Activated naive CD4-positive, alpha-beta T cell treated with anti-CD3 and anti-CD28 coated beads for 36 hours (primary cell): ENCODE data around the gene BCLAF1. TPM values are rescaled to one million over a fixed set of nuclear protein-coding genes. Genes with fewer than 3 reads are reported as not detected.

Experiments used
- CTCF ChIA-PET: fragments of 350-600 bp; sonication (Branson Sonifier 250); formaldehyde crosslinking; loops from one replicate; lab custom pipeline; 2021; ENCODE audit warnings: antibody characterized with exemption; lab: Charles Lee
- DNase-seq: peaks from one replicate; pipeline ENCODE4 v3.0.0-alpha.2; 2020
- H3K27ac Mint-ChIP-seq: one replicate; pipeline ENCODE4 v1.8.0; 2021; ENCODE audit warnings: mild to moderate bottlenecking, mixed read lengths
- H3K27me3 Mint-ChIP-seq: one replicate; pipeline ENCODE4 v1.8.0; 2021; ENCODE audit warnings: low read depth, mixed read lengths
- H3K36me3 Mint-ChIP-seq: one replicate; pipeline ENCODE4 v1.8.0; 2021; ENCODE audit warnings: low read depth, mixed read lengths
- H3K4me1 Mint-ChIP-seq: one replicate; pipeline ENCODE4 v1.8.0; 2021; ENCODE audit warnings: low read depth, mixed read lengths
- H3K4me3 Mint-ChIP-seq: one replicate; pipeline ENCODE4 v1.8.0; 2021; ENCODE audit warnings: mild to moderate bottlenecking, moderate library complexity, mixed read lengths
- H3K9me3 Mint-ChIP-seq: one replicate; pipeline ENCODE4 v1.8.0; 2021; ENCODE audit warnings: mixed read lengths
- intact Hi-C: fragments of 100-400 bp; cut with micrococcal nuclease; formaldehyde crosslinking; loops from one replicate; pipeline ENCODE4 v1.15.1; 2023
- total RNA-seq, 2 experiments: library from RNA; stranded (reverse); gene quantifications; one replicate each; pipeline ENCODE4 v1.2.3, GENCODE V29; 2021

Gene BCLAF1
- total RNA-seq, 2 experiments from 2014 or later = 108 to 117 TPM

DNA sequence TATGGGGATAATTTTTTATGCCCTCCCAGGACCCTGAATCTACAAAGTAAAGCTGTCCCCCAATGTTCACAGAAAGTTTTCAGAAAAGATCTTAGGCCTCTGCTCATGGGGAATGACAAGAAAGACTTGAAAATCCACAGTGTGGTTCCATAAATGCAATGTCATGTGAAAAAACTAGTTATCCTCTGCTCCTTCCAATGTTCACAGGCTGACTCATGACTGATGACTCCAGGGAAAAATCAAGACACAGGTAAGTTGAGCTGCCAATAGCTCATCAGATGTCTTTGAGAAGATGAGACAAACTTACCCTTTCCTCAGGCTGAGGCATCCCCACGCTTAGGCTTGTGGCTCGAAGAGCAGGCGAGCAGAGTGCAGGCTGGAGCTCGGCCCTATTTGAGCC lies 14.8 kb upstream of the BCLAF1 start:
- no peaks in the 10 kb centered on the region for H3K27me3 Mint-ChIP-seq
- no peaks in the 10 kb centered on the region for H3K36me3 Mint-ChIP-seq
- intact Hi-C loops = no loop called here
- H3K9me3 Mint-ChIP-seq = no peaks in the 10 kb centered on the region
- no peak for DNase-seq
- no peak overlapping the region for H3K27ac Mint-ChIP-seq
- H3K4me1 Mint-ChIP-seq = no peaks in the 10 kb centered on the region
- no peak overlapping the region for H3K4me3 Mint-ChIP-seq
- CTCF ChIA-PET = no interaction called here

DNA sequence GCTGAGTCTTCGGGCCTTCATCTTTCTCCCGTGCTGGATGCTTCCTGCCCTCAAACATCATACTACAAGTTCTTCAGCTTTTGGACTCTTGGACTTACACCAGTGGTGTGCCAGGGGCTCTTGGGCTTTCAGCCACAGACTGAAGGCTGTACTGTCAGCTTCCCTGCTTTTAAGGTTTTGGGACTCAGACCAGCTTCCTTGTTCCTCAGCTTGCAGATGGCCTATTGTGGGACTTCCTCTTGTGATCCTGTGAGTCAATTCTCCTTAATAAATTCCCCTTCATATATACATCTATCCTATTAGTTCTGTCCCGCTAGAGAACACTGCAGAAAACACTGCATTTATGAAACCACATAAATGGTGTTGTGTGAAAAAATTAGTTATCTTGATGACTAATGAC lies 13.9 kb upstream of the BCLAF1 start:
- Mint-ChIP-seq H3K4me3 (no peak overlapping the region), H3K27ac (no peak overlapping the region), H3K27me3 (no peaks in the 10 kb centered on the region), H3K36me3 (no peaks in the 10 kb centered on the region), H3K4me1 (no peaks in the 10 kb centered on the region), H3K9me3 (no peaks in the 10 kb centered on the region)
- CTCF ChIA-PET = interaction anchor here (1.2 kb wide), 1 partner anchor 14 kb away, joined by 4 read pairs; no protein-coding TSS in a partner anchor
- intact Hi-C loops = no loop called here
- no peak for DNase-seq

- intact Hi-C loops = no loop called here
- DNase-seq = no peak
- CTCF ChIA-PET = no interaction called here
- no peak overlapping the region for H3K4me3 Mint-ChIP-seq
- H3K27ac Mint-ChIP-seq = no peak overlapping the region
- H3K36me3 Mint-ChIP-seq = no peaks in the 10 kb centered on the region
- no peaks in the 10 kb centered on the region for H3K27me3 Mint-ChIP-seq
- H3K9me3 Mint-ChIP-seq = no peaks in the 10 kb centered on the region
- H3K4me1 Mint-ChIP-seq = peaks cover 16% of the 10 kb centered on the region
These were observed 5.0 kb upstream of the BCLAF1 start for GRCh38 chr6:136294621-136295020.

DNA sequence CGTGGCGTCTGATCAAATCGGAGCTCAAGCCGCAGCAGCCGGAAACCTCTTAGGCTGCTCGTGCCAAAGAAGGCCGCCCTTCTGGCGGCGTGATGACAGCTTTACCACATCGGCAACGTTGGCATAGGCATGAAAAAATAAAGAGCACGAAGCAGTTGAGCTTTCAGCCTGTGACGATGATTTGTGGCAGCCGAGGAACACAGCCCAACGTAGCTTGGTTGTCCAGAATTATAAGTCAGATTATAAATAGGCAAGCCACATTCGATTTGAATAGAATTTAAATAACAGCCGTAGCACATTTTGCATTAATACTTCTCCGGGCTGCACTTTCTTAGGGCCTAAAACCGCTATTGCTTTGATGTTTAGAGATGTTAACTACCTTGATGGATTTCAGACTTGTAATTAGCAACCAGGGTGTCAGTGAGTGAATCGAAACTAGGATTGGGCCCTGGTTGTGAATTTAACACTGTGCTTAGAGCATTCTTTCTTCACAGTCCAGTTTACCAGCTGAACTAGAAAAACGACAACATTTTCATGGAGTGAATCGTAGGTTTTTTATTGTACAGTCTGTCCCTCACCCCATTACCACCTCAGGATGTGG lies 864 bp upstream of the BCLAF1 start:
- no peaks in the 10 kb centered on the region for H3K9me3 Mint-ChIP-seq
- no peaks in the 10 kb centered on the region for H3K27me3 Mint-ChIP-seq
- H3K4me3 Mint-ChIP-seq = peak overlapping the region; percentile 97
- peak overlapping the region; percentile 100 for H3K27ac Mint-ChIP-seq
- CTCF ChIA-PET = interaction anchor here (0.5 to 1.6 kb wide), 4 partner anchors 40 to 502 kb away, joined by 3 to 6 read pairs (median 4); partner anchors contain the start of genes MAP3K5 and MTFR2
- H3K36me3 Mint-ChIP-seq = peaks cover 22% of the 10 kb centered on the region
- intact Hi-C loops = loop anchor here (1.0 kb wide), 1 partner anchor 503 kb away; no protein-coding TSS in a partner anchor
- peak; percentile 81 for DNase-seq
- H3K4me1 Mint-ChIP-seq = peaks cover 37% of the 10 kb centered on the region

- peak; percentile 94 for DNase-seq
- peak overlapping the region; percentile 100 for H3K27ac Mint-ChIP-seq
- peaks cover 50% of the 10 kb centered on the region for H3K4me1 Mint-ChIP-seq
- H3K4me3 Mint-ChIP-seq = peak overlapping the region; percentile 97
- peaks cover 28% of the 10 kb centered on the region for H3K36me3 Mint-ChIP-seq
- CTCF ChIA-PET = interaction anchor here (0.8 to 1.6 kb wide), 3 partner anchors 42 to 503 kb away, joined by 3 to 6 read pairs (median 3); partner anchors contain the start of gene MAP3K5
- no peaks in the 10 kb centered on the region for H3K27me3 Mint-ChIP-seq
- no peaks in the 10 kb centered on the region for H3K9me3 Mint-ChIP-seq
- intact Hi-C loops = loop anchor here (1.0 to 5.0 kb wide), 10 partner anchors 28 to 1107 kb away; partner anchors contain the start of genes IFNGR1, MAP7, MTFR2 and MYB
These were observed 393 bp downstream of the BCLAF1 start for GRCh38 chr6:136289327-136289578.

DNA sequence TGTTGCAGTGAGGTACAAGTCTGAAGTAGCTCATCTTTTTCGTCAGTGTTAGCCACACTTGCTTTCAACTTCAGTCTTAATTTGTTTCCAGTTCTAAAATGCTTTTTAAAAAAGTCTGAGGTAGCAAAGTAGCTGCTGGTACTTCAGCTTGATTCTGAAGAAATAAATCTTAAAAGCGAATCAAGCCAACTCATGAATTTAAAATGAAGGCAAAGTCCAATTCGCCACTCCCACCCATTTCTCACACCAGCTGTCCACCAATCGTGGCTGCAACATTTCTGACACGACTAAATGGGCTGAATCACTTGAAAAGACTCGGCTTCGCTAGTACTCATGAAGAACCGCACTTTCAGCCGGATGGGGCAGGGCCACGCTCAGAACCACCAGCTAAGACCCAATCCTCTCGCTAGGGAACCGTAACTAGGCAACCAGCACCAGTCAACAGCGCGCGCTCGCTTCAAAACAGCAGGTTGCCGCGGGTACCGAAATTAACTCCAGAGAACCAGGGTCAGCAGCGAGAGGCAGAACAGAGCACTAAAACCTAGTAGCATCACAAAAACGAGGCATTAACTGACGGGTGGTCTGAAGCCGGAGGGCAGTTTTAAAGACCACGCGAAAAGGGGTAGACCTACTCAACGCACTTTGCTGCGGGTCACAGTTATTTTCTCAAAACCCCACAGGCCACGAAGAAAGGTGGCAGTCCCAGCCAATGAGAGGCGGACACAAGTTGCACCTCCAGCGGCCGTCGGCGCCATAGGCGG lies 900 bp downstream of the BCLAF1 start:
- intact Hi-C loops = loop anchor here (1.0 to 5.0 kb wide), 10 partner anchors 29 to 1106 kb away; partner anchors contain the start of genes IFNGR1, MAP7, MTFR2 and MYB
- Mint-ChIP-seq H3K9me3 (no peaks in the 10 kb centered on the region), H3K4me1 (peaks cover 53% of the 10 kb centered on the region), H3K4me3 (peak overlapping the region; percentile 97), H3K36me3 (peaks cover 28% of the 10 kb centered on the region), H3K27me3 (no peaks in the 10 kb centered on the region), H3K27ac (peak overlapping the region; percentile 100)
- DNase-seq = peak; percentile 85
- CTCF ChIA-PET = interaction anchor here (0.7 to 2.1 kb wide), 5 partner anchors 11 to 503 kb away, joined by 3 to 7 read pairs (median 4); partner anchors contain the start of genes MAP3K5 and MTFR2

DNA sequence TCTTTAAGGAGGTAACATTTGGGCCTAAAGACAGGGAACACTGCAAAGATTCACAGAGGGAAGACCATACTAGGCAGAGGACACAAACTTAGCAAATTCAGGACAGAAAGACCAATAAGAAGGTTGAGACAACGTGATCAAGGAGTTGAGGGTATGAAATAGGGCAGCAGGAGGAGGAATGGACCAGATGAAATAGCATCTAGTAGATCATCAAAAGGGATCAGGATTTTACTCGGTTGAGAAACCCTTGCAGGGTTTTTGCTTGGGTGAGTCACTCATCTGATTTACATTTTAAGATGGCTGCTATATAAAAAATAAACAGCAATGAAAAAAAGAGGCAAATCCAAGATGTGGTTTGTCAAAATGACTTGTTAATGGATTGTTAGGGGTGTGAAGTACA lies 4.7 kb downstream of the BCLAF1 start:
- intact Hi-C loops = loop anchor here (1.0 to 5.0 kb wide), 3 partner anchors 14 to 1103 kb away; partner anchors contain the start of genes MTFR2 and MYB
- DNase-seq = no peak
- Mint-ChIP-seq H3K27me3 (no peaks in the 10 kb centered on the region), H3K9me3 (no peaks in the 10 kb centered on the region), H3K4me1 (peaks cover 73% of the 10 kb centered on the region), H3K4me3 (peak overlapping the region; percentile 54), H3K36me3 (peaks cover 46% of the 10 kb centered on the region), H3K27ac (peak overlapping the region; percentile 72)
- CTCF ChIA-PET = interaction anchor here (1.2 kb wide), 1 partner anchor 262 kb away, joined by 3 read pairs; no protein-coding TSS in a partner anchor

DNA sequence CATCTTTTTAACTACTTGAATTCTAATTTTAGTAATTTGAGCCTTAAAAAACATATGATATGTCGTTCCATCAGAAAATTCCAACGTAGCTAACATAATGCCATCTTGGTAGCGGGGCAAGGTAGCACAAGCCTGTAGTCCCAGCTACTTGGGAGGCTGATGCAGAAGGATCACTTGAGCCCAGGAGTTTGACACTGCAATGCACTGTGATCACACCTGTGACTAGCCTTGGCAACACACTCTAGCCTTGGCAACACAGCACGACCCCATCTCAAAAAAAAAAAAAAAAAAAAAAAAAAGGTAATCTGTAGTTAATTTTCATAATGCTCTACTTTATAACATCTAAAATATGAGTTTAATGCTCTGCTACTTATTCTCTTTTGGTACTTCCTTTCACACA lies 6.7 kb downstream of the BCLAF1 start:
- intact Hi-C loops = no loop called here
- Mint-ChIP-seq H3K4me1 (peaks cover 81% of the 10 kb centered on the region), H3K27ac (peak overlapping the region; percentile 66), H3K27me3 (no peaks in the 10 kb centered on the region), H3K36me3 (peaks cover 38% of the 10 kb centered on the region), H3K4me3 (peak overlapping the region; percentile 32), H3K9me3 (no peaks in the 10 kb centered on the region)
- no peak for DNase-seq
- CTCF ChIA-PET = interaction anchor here (0.6 to 1.1 kb wide), 2 partner anchors 32 to 302 kb away, joined by 3 to 4 read pairs; no protein-coding TSS in a partner anchor

- Mint-ChIP-seq H3K4me1 (peaks cover 61% of the 10 kb centered on the region), H3K4me3 (no peak overlapping the region)
- CTCF ChIA-PET = no interaction called here
These were observed 9.5 kb downstream of the BCLAF1 start for GRCh38 chr6:136280032-136280609.

DNA sequence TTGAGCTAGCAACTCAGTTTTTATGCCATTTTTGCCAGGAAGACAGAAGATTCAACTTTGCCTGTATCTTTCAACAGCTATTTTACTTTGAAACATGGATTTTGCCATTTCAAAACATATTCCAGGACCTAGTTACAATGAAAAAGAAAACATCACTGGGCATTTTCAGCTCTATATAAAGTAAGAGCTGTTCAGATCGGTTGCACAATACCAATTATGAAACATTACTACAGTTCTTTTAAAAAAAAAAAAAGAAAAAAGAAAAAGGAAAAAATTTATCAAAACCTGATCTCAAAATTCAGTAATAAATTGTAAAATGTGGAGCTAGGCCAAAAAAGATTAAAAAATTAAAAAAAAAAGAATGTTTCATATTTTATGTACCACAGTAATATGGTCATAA lies 15.6 kb downstream of the BCLAF1 start:
- no peaks in the 10 kb centered on the region for H3K9me3 Mint-ChIP-seq
- H3K4me1 Mint-ChIP-seq = peaks cover 29% of the 10 kb centered on the region
- no peaks in the 10 kb centered on the region for H3K27me3 Mint-ChIP-seq
- no peak for DNase-seq
- no peak overlapping the region for H3K27ac Mint-ChIP-seq
- intact Hi-C loops = no loop called here
- CTCF ChIA-PET = interaction anchor here (0.7 kb wide), 1 partner anchor 11 kb away, joined by 3 read pairs; no protein-coding TSS in a partner anchor
- no peak overlapping the region for H3K4me3 Mint-ChIP-seq
- peaks cover 45% of the 10 kb centered on the region for H3K36me3 Mint-ChIP-seq

More at GRCh38 chr6:136280032-136280609, 9.5 kb downstream of the BCLAF1 start:
- Mint-ChIP-seq H3K27ac (no peak overlapping the region), H3K36me3 (peaks cover 34% of the 10 kb centered on the region), H3K9me3 (no peaks in the 10 kb centered on the region), H3K27me3 (no peaks in the 10 kb centered on the region)
- DNase-seq = no peak
- intact Hi-C loops = no loop called here

- no peaks in the 10 kb centered on the region for H3K9me3 Mint-ChIP-seq
- no peaks in the 10 kb centered on the region for H3K27me3 Mint-ChIP-seq
- CTCF ChIA-PET = no interaction called here
- no peak overlapping the region for H3K4me3 Mint-ChIP-seq
- intact Hi-C loops = no loop called here
- no peak for DNase-seq
- peaks cover 51% of the 10 kb centered on the region for H3K36me3 Mint-ChIP-seq
- H3K4me1 Mint-ChIP-seq = peaks cover 40% of the 10 kb centered on the region
- peak overlapping the region; percentile 2 for H3K27ac Mint-ChIP-seq
These were observed 24.5 kb downstream of the BCLAF1 start for GRCh38 chr6:136265101-136265500.

- Mint-ChIP-seq H3K27ac (no peak overlapping the region), H3K36me3 (peaks cover 51% of the 10 kb centered on the region), H3K4me3 (no peak overlapping the region), H3K27me3 (no peaks in the 10 kb centered on the region), H3K4me1 (peaks cover 34% of the 10 kb centered on the region), H3K9me3 (no peaks in the 10 kb centered on the region)
- intact Hi-C loops = no loop called here
- no peak for DNase-seq
- CTCF ChIA-PET = interaction anchor here (0.8 to 0.9 kb wide), 2 partner anchors 11 to 37 kb away, joined by 3 read pairs; no protein-coding TSS in a partner anchor
These were observed 26.7 kb downstream of the BCLAF1 start for GRCh38 chr6:136262940-136263339.
